Epithelial cell of esophagus (primary cell): ENCODE results near the gene PAQR3.
A peak's percentile ranks its signal among the peaks of the same experiment; 100 is the strongest.

Experiments used
- DNase-seq: peaks from one replicate; pipeline ENCODE4 v3.0.0; 2010; ENCODE audit warnings: low read depth
- H3K4me3 ChIP-seq: 2 replicates; pipeline ENCODE4 v1.5.1; 2011; ENCODE audit warnings: mild to moderate bottlenecking, low read length, control low read depth
- CTCF ChIP-seq: IDR thresholded peaks from 2 replicates; pipeline ENCODE4 v1.5.1; 2011; ENCODE audit warnings: low read depth, mild to moderate bottlenecking, low read length, control low read depth, inconsistent platforms; ENCODE audit not compliant: insufficient read depth; ENCODE audit errors: missing control alignments

The PAQR3 gene

GRCh38 chr4:78945651-78946179 lies 6.5 kb upstream of the PAQR3 start:
- no peak for TF ChIP-seq CTCF
- no peak for DNase-seq
- no peak overlapping the region for H3K4me3 ChIP-seq

GRCh38 chr4:78944381-78944780 lies 5.1 kb upstream of the PAQR3 start:
- no peak overlapping the region for H3K4me3 ChIP-seq
- no peak for DNase-seq
- TF ChIP-seq CTCF, result no peak

- no peak for TF ChIP-seq CTCF
- DNase-seq, result no peak
- no peak overlapping the region for H3K4me3 ChIP-seq
Measured at GRCh38 chr4:78940752-78941151, 1.5 kb upstream of the PAQR3 start.

- no peak for DNase-seq
- TF ChIP-seq CTCF, result no peak
- peak overlapping the region; percentile 55 for H3K4me3 ChIP-seq
Measured at GRCh38 chr4:78939667-78940008, 400 bp upstream of the PAQR3 start.

- DNase-seq, result no peak
- no peak for TF ChIP-seq CTCF
- peak overlapping the region; percentile 87 for H3K4me3 ChIP-seq
Measured at GRCh38 chr4:78938474-78938867, 767 bp downstream of the PAQR3 start.

GRCh38 chr4:78937837-78938236 lies 1.4 kb downstream of the PAQR3 start:
- no peak for TF ChIP-seq CTCF
- no peak overlapping the region for H3K4me3 ChIP-seq
- DNase-seq, result peak; percentile 22

- no peak for TF ChIP-seq CTCF
- no peak overlapping the region for H3K4me3 ChIP-seq
- no peak for DNase-seq
Measured at GRCh38 chr4:78936989-78937388, 2.2 kb downstream of the PAQR3 start.
